ENCODE results near the gene EVI5L. TPM values are rescaled to one million over a fixed set of nuclear protein-coding genes. Genes with fewer than 3 reads are reported as not detected.

Gene EVI5L
- total and polyA plus RNA-seq, 2 of the 8 experiments (the other 6 are each of a cell fraction or from before 2014, with no cell fraction given): 7.2 to 11.0 TPM

DNA sequence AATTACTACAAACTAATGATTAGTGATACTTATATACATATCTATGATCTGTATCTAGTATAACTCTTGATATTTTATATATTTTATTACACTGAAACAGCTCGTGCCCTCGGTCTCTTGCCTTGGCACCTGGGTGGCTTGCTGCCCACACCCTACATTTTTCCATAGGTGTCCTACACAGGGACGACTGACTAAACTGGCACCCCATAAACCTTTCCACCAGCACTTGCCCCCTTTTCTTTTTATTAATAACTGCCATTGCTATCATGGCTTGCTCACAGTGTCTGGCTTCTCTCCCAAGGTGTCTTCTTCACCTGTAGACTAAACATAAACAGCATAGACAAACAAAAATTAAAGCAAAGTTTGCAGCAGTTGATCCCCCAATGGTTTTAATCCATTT lies 36.5 kb upstream of the EVI5L start (continued):
- TF ChIP-seq NRF1 (IDR thresholded peaks at IDR 0.05; ENCODE audit: low read depth, low read length) (no peak), KDM5A (IDR thresholded peaks at IDR 0.05; ENCODE audit: low read length) (no peak), TCF12 (IDR thresholded peaks at IDR 0.05; ENCODE audit: low read depth, low read length) (no peak), POU5F1 (IDR thresholded peaks at IDR 0.05; ENCODE audit: low read depth, low read length) (no peak)
